Ovary (tissue), 3 donors: ENCODE measurements around the gene CBFB.

Source experiments
- CTCF ChIP-seq, 3 donors: fragments of 450-650 bp in 2 of 3; fragments of 200-600 bp in 1 of 3; IDR thresholded peaks; one replicate each; pipeline versions ENCODE4 v1.5.1 to v1.8.0; 2016 to 2022; ENCODE audit warnings: antibody characterized with exemption in 3 of 3, mild to moderate bottlenecking in 1 of 3
- POLR2A ChIP-seq: fragments of 450-650 bp; IDR thresholded peaks from one replicate; pipeline ENCODE4 v1.6.1; 2017; ENCODE audit warnings: antibody characterized with exemption, mild to moderate bottlenecking, moderate library complexity
- donor health status: DM: no; HTN: no; CAD: no.

GRCh38 chr16:67040166-67040565 is 11.2 kb downstream of the CBFB start:
- TF ChIP-seq CTCF (IDR thresholded peaks at IDR 0.05) = no peak
- TF ChIP-seq POLR2A = no peak
